Hepatocyte (in vitro differentiated cells): Measurements from ENCODE around the gene POLD4. TPM values are rescaled to one million over a fixed set of nuclear protein-coding genes. Genes with fewer than 3 reads are reported as not detected.
A peak's percentile ranks its signal among the peaks of the same experiment; 100 is the strongest.

Experiments used
- DNase-seq: peaks from one replicate; pipeline ENCODE4 v3.0.0-alpha.2; 2016; ENCODE audit warnings: low spot score
- H2AFZ ChIP-seq: fragments of 200-600 bp; sonication (generic); 2 replicates; pipeline ENCODE4 v1.6.0; 2016; ENCODE audit warnings: antibody characterized with exemption, mild to moderate bottlenecking
- H3K27ac ChIP-seq: fragments of 200-600 bp; sonication (generic); 2 replicates; pipeline ENCODE4 v1.5.1; 2016; ENCODE audit warnings: mild to moderate bottlenecking
- H3K27me3 ChIP-seq: fragments of 200-600 bp; sonication (generic); 2 replicates; pipeline ENCODE4 v1.6.1; 2016
- H3K36me3 ChIP-seq: fragments of 200-600 bp; sonication (generic); replicated peaks from 2 replicates; pipeline ENCODE4 v1.5.1; 2016; ENCODE audit warnings: low read depth; ENCODE audit not compliant: insufficient read depth
- H3K4me1 ChIP-seq: fragments of 200-600 bp; sonication (generic); 2 replicates; pipeline ENCODE4 v1.5.1; 2016; ENCODE audit warnings: mild to moderate bottlenecking, moderate library complexity; ENCODE audit not compliant: insufficient read depth
- H3K4me2 ChIP-seq: fragments of 200-600 bp; sonication (generic); 2 replicates; pipeline ENCODE4 v1.6.0; 2016
- H3K4me3 ChIP-seq: fragments of 200-600 bp; sonication (generic); 2 replicates; pipeline ENCODE4 v1.5.1; 2016; ENCODE audit warnings: mild to moderate bottlenecking
- H3K79me2 ChIP-seq: fragments of 200-600 bp; sonication (generic); 2 replicates; pipeline ENCODE4 v1.6.0; 2017; ENCODE audit warnings: mild to moderate bottlenecking
- H3K9me2 ChIP-seq: fragments of 200-600 bp; sonication (generic); replicated peaks from 2 replicates; pipeline ENCODE4 v1.6.0; 2017; ENCODE audit warnings: mild to moderate bottlenecking; ENCODE audit not compliant: insufficient read depth
- H3K9me3 ChIP-seq: fragments of 200-600 bp; sonication (generic); 2 replicates; pipeline ENCODE4 v1.5.1; 2016; ENCODE audit warnings: low read depth, mild to moderate bottlenecking
- H4K20me1 ChIP-seq: fragments of 200-600 bp; sonication (generic); 2 replicates; pipeline ENCODE4 v1.6.0; 2016; ENCODE audit warnings: mild to moderate bottlenecking; ENCODE audit not compliant: insufficient read depth, poor library complexity, severe bottlenecking
- EZH2 ChIP-seq: fragments of 200-600 bp; sonication (generic); IDR thresholded peaks from 2 replicates; pipeline ENCODE4 v1.6.1; 2016; ENCODE audit warnings: antibody characterized with exemption, mild to moderate bottlenecking, borderline replicate concordance
- EZH2phosphoT487 ChIP-seq: fragments of 200-600 bp; sonication (generic); IDR thresholded peaks from one replicate; pipeline ENCODE4 v1.6.1; 2018; ENCODE audit warnings: antibody characterized with exemption, mild to moderate bottlenecking, low read depth, moderate library complexity; ENCODE audit not compliant: unreplicated experiment, severe bottlenecking
- WGBS: methylation state at CpG from one replicate; pipeline ENCODE4 v1.1.6; 2016; ENCODE audit warnings: low lambda C conversion rate; ENCODE audit errors: missing lambda C conversion rate; 5-methylcytosine and 5-hydroxymethylcytosine counted together
- polyA plus RNA-seq: library from polyadenylated mRNA; unstranded; fragments of >200 nt; fragmentation: Nextera tagmentation; extraction: Ambion mirVana; gene quantifications from 2 replicates; pipeline ENCODE4 v1.2.1, GENCODE V29; 2016
- total RNA-seq: library from RNA; depleted of rRNA; stranded (reverse); fragments of >200 nt; gene quantifications from 2 replicates; pipeline ENCODE4 v1.2.3, GENCODE V29; 2014
- TF ChIP-seq, protein P1 (sequence below): fragments of 200-600 bp; sonication (generic); IDR thresholded peaks from 2 replicates; pipeline ENCODE4 v1.5.1; 2016; ENCODE audit warnings: antibody characterized with exemption, mild to moderate bottlenecking; ENCODE audit not compliant: poor library complexity

Gene POLD4
- total and polyA plus RNA-seq, 2 experiments from 2014 or later: 74.4 to 97.4 TPM

DNA sequence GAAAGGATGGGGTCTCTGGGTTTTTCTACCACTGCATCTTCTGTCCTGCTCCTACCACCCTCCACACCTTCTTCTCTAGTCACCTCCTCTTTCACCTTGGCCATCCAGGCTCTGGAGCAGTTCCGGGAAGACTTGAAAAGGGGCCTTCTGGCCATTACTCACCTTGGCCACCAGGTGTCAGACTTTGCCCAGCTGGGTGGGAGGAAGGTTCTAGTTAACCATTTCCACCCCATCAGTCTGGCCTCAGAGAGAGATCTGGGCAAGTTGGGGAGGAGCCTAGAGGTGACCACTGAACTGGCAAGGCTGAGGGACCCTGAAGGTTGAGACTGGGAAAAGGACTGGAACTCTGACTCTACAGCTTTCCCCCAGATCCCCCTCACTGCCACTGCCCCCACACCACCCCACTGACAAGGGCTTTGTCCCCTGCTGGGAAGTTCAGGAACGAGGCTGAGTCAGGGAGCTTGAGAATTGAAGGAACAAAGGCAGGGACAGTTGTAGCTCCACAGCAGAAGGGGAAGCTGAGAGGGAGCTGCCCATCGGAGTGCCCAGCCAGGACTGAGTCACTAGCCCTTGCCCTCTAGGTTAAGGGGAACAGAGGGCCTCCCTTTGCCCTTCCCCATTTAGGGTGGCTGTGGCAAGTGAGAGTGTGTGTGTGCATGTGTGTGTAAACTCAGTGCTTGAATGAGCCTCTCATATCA is 3.7 kb upstream of the POLD4 start:
- Histone ChIP-seq H3K9me2 (no peaks in the 10 kb centered on the region), H4K20me1 (no peaks in the 10 kb centered on the region), H3K4me3 (no peak overlapping the region), H3K4me2 (peak overlapping the region; percentile 50), H3K27me3 (no peaks in the 10 kb centered on the region), H3K9me3 (no peaks in the 10 kb centered on the region), H3K27ac (peak overlapping the region; percentile 99), H3K36me3 (no peaks in the 10 kb centered on the region), H2AFZ (no peak overlapping the region), H3K79me2 (peaks cover 12% of the 10 kb centered on the region), H3K4me1 (peaks cover 44% of the 10 kb centered on the region)
- no peak for TF ChIP-seq EZH2
- TF ChIP-seq, protein P1, sequence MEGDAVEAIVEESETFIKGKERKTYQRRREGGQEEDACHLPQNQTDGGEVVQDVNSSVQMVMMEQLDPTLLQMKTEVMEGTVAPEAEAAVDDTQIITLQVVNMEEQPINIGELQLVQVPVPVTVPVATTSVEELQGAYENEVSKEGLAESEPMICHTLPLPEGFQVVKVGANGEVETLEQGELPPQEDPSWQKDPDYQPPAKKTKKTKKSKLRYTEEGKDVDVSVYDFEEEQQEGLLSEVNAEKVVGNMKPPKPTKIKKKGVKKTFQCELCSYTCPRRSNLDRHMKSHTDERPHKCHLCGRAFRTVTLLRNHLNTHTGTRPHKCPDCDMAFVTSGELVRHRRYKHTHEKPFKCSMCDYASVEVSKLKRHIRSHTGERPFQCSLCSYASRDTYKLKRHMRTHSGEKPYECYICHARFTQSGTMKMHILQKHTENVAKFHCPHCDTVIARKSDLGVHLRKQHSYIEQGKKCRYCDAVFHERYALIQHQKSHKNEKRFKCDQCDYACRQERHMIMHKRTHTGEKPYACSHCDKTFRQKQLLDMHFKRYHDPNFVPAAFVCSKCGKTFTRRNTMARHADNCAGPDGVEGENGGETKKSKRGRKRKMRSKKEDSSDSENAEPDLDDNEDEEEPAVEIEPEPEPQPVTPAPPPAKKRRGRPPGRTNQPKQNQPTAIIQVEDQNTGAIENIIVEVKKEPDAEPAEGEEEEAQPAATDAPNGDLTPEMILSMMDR: peak; percentile 96
- WGBS: 15% methylated on average over 3 of the region's 3 CpGs
- peak; percentile 88 for DNase-seq

DNA sequence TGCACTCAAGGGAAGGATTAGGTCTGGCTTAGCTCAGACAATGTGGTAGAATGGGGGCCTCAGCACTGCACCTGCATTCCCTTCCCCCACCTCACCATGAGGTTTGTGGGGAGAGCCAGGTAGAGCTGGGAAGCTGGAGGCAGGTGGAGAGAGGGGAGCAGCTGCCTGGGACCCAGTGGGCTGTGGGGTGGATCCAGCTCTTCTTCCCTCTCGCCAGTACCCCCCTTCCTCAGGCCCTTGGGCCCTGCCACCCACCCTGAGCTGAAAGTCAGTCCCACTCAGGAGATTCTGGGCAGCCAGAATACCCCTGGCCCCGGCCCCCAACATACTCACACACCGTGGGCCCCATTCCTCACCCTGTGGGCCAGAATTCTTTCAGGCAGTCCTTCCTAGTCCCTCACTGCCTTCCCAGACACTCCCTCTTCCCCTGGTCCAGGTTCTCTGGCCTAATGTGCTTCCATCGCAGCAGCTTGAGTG is 3.1 kb upstream of the POLD4 start:
- DNase-seq: no peak
- H3K4me2 ChIP-seq: peak overlapping the region; percentile 50
- H3K36me3 ChIP-seq: no peaks in the 10 kb centered on the region
- no peak overlapping the region for H2AFZ ChIP-seq
- TF ChIP-seq EZH2: no peak
- TF ChIP-seq, protein P1: no peak
- TF ChIP-seq EZH2phosphoT487: no peak
- peak overlapping the region; percentile 99 for H3K27ac ChIP-seq
- peaks cover 18% of the 10 kb centered on the region for H3K79me2 ChIP-seq
- no peaks in the 10 kb centered on the region for H3K9me3 ChIP-seq
- WGBS: 36% methylated on average over 4 of the region's 4 CpGs
- no peak overlapping the region for H3K4me3 ChIP-seq
- H3K9me2 ChIP-seq: no peaks in the 10 kb centered on the region
- no peaks in the 10 kb centered on the region for H4K20me1 ChIP-seq
- H3K4me1 ChIP-seq: peaks cover 50% of the 10 kb centered on the region
- no peaks in the 10 kb centered on the region for H3K27me3 ChIP-seq

DNA sequence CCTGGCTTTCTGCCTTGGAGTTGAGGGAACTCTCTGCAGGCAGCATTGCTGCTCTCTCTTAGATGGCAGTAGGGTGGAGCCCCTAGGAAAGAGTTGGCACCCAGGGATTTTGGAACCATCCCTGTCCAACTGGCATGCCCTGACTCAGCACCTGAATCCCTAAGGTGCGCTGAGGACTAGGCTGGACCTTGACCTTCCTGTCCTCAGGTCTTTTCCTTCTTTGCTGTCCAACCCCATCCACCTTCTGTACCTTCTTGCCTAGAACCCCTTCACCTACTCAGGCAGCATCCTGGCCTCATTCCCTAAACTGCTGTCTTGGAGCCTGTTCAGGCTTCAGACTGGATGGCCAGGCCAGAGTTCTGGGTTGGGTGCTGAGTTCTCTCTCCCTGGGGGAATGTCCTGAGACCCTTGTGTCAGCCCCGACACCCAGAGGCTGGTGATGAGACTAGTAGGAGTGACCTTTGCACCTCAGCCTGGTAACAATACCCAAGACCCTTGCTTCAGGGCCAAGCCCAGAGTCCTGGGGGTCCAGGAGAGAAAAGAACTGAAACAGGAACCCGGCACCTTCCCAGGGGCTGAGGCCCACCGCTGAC is 2.5 kb upstream of the POLD4 start:
- H2AFZ ChIP-seq: no peak overlapping the region
- no peak overlapping the region for H3K4me3 ChIP-seq
- peaks cover 52% of the 10 kb centered on the region for H3K4me1 ChIP-seq
- WGBS: 77% methylated on average over 4 of the region's 4 CpGs
- H3K9me3 ChIP-seq: no peaks in the 10 kb centered on the region
- no peaks in the 10 kb centered on the region for H3K36me3 ChIP-seq
- DNase-seq: no peak
- peak overlapping the region; percentile 50 for H3K4me2 ChIP-seq
- H4K20me1 ChIP-seq: no peaks in the 10 kb centered on the region
- H3K9me2 ChIP-seq: no peaks in the 10 kb centered on the region
- peak overlapping the region; percentile 99 for H3K27ac ChIP-seq
- peaks cover 19% of the 10 kb centered on the region for H3K79me2 ChIP-seq
- TF ChIP-seq EZH2 (no peak), EZH2phosphoT487 (no peak)
- TF ChIP-seq, protein P1: no peak
- no peaks in the 10 kb centered on the region for H3K27me3 ChIP-seq
